ENCODE results near the gene ZNF219.
"Not testable (repeated sequence)": the region's sequence is repeated elsewhere in the genome, so short reads cannot be mapped to it uniquely, and the experiment has no call there.

ZNF219 gene

DNA sequence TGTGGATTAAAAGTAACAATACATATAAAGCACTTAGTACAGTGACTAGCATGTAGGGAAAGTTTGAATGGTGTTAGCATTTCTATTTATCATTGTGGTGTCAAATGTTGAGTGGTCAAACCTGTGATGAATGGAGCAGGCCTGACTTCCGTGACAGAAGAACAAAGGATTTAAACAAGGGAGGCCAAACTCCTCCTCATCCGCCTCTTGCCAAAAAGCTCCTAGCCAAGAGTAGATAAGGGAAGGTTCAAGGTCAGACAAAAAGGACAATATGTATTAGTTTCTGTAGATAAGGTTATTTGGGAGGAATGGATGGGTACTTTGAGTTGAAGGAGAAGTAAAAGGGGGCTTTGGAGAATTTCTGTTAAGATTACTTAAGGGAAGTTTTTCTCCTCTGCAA is 49.8 kb downstream of the ZNF219 start:
- H3K27me3 ChIP-seq (ENCODE audit: insufficient read depth, low read length), result no peaks in the 10 kb centered on the region
- no peaks in the 10 kb centered on the region for H3K36me3 ChIP-seq (ENCODE audit: insufficient read depth, low read depth, low read length)
- no peak overlapping the region for H3K9ac ChIP-seq (ENCODE audit: low read depth, low read length)
- no peak overlapping the region for H3K27ac ChIP-seq (ENCODE audit: low read length)
- H3K9me3 ChIP-seq (ENCODE audit: insufficient read depth, low read depth, low read length), result no peaks in the 10 kb centered on the region
- H3K4me1 ChIP-seq (ENCODE audit: insufficient read depth, low read length), result no peaks in the 10 kb centered on the region
- H3K4me3 ChIP-seq (ENCODE audit: low read length), result no peak overlapping the region

GRCh38 chr14:21047378-21047781 is 51.1 kb downstream of the ZNF219 start:
- Histone ChIP-seq H3K27ac (ENCODE audit: low read length) (no peak overlapping the region), H3K4me1 (ENCODE audit: insufficient read depth, low read length) (no peaks in the 10 kb centered on the region), H3K27me3 (ENCODE audit: insufficient read depth, low read length) (no peaks in the 10 kb centered on the region), H3K9me3 (ENCODE audit: insufficient read depth, low read depth, low read length) (no peaks in the 10 kb centered on the region), H3K9ac (ENCODE audit: low read depth, low read length) (no peak overlapping the region), H3K4me3 (ENCODE audit: low read length) (no peak overlapping the region), H3K36me3 (ENCODE audit: insufficient read depth, low read depth, low read length) (no peaks in the 10 kb centered on the region)

- H3K36me3 ChIP-seq (ENCODE audit: insufficient read depth, low read depth, low read length), result no peaks in the 10 kb centered on the region
- H3K4me1 ChIP-seq (ENCODE audit: insufficient read depth, low read length), result peaks cover 9% of the 10 kb centered on the region; the same call in 1 of the 2 replicates
- no peaks in the 10 kb centered on the region for H3K27me3 ChIP-seq (ENCODE audit: insufficient read depth, low read length)
- H3K27ac ChIP-seq (ENCODE audit: low read length), result no peak overlapping the region
- no peak overlapping the region for H3K4me3 ChIP-seq (ENCODE audit: low read length)
- H3K9me3 ChIP-seq (ENCODE audit: insufficient read depth, low read depth, low read length), result no peaks in the 10 kb centered on the region
- no peak overlapping the region for H3K9ac ChIP-seq (ENCODE audit: low read depth, low read length)
These were observed 54.4 kb downstream of the ZNF219 start for GRCh38 chr14:21043974-21044618.

GRCh38 chr14:21043387-21043973 is 55.0 kb downstream of the ZNF219 start:
- Histone ChIP-seq H3K9ac (ENCODE audit: low read depth, low read length) (no peak overlapping the region), H3K4me3 (ENCODE audit: low read length) (no peak overlapping the region), H3K36me3 (ENCODE audit: insufficient read depth, low read depth, low read length) (no peaks in the 10 kb centered on the region), H3K9me3 (ENCODE audit: insufficient read depth, low read depth, low read length) (no peaks in the 10 kb centered on the region), H3K27ac (ENCODE audit: low read length) (no peak overlapping the region), H3K4me1 (ENCODE audit: insufficient read depth, low read length) (peaks cover 15% of the 10 kb centered on the region; the same call in 1 of the 2 replicates), H3K27me3 (ENCODE audit: insufficient read depth, low read length) (no peaks in the 10 kb centered on the region)

GRCh38 chr14:21042918-21043317 is 55.5 kb downstream of the ZNF219 start:
- Histone ChIP-seq H3K4me3 (ENCODE audit: low read length) (no peak overlapping the region), H3K27ac (ENCODE audit: low read length) (no peak overlapping the region), H3K36me3 (ENCODE audit: insufficient read depth, low read depth, low read length) (no peaks in the 10 kb centered on the region), H3K4me1 (ENCODE audit: insufficient read depth, low read length) (peaks cover 15% of the 10 kb centered on the region; the same call in 1 of the 2 replicates), H3K9me3 (ENCODE audit: insufficient read depth, low read depth, low read length) (no peaks in the 10 kb centered on the region), H3K27me3 (ENCODE audit: insufficient read depth, low read length) (no peaks in the 10 kb centered on the region), H3K9ac (ENCODE audit: low read depth, low read length) (no peak overlapping the region)

GRCh38 chr14:21041676-21042433 is 56.6 kb downstream of the ZNF219 start, which contains the start of gene RNASE7:
Gene RNASE7 (plus strand): TSS chr14:21042362. CDS start chr14:21042993, 631 bp downstream.
- Histone ChIP-seq H3K36me3 (ENCODE audit: insufficient read depth, low read depth, low read length) (no peaks in the 10 kb centered on the region), H3K4me1 (ENCODE audit: insufficient read depth, low read length) (peaks cover 15% of the 10 kb centered on the region; the same call in 1 of the 2 replicates), H3K27me3 (ENCODE audit: insufficient read depth, low read length) (no peaks in the 10 kb centered on the region), H3K9ac (ENCODE audit: low read depth, low read length) (no peak within 1 kb of the TSS), H3K9me3 (ENCODE audit: insufficient read depth, low read depth, low read length) (no peaks in the 10 kb centered on the region), H3K27ac (ENCODE audit: low read length) (no peak within 1 kb of the TSS), H3K4me3 (ENCODE audit: low read length) (no peak within 1 kb of the TSS)

DNA sequence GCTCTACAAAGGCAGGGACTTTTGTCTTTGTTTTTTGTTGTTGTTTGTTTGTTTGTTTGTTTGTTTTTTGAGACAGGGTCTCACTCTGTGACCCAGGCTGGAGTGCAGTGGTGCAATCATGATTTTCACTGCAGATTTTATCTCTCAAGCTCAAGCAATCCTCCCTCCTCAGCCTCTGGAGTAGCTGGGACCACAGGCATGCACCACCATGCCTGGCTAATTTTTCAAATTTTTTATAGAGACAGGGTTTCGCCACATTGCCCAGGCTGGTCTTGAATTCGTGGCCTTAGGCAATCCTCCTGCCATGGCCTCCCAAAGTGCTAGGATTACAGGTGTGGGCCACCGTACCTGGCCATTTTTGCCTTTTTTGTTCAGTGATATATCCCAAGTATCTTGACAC is 57.5 kb downstream of the ZNF219 start:
- H3K9me3 ChIP-seq (ENCODE audit: insufficient read depth, low read depth, low read length); H3K9ac ChIP-seq (ENCODE audit: low read depth, low read length); H3K4me3 ChIP-seq (ENCODE audit: low read length); H3K27ac ChIP-seq (ENCODE audit: low read length); H3K27me3 ChIP-seq (ENCODE audit: insufficient read depth, low read length); H3K36me3 ChIP-seq (ENCODE audit: insufficient read depth, low read depth, low read length): not testable (repeated sequence)
- peaks cover 15% of the 10 kb centered on the region; the same call in 1 of the 2 replicates for H3K4me1 ChIP-seq (ENCODE audit: insufficient read depth, low read length)

- Histone ChIP-seq H3K4me3 (ENCODE audit: low read length) (no peak overlapping the region), H3K9ac (ENCODE audit: low read depth, low read length) (no peak overlapping the region), H3K4me1 (ENCODE audit: insufficient read depth, low read length) (peaks cover 15% of the 10 kb centered on the region; the same call in 1 of the 2 replicates), H3K27ac (ENCODE audit: low read length) (no peak overlapping the region), H3K9me3 (ENCODE audit: insufficient read depth, low read depth, low read length) (no peaks in the 10 kb centered on the region), H3K27me3 (ENCODE audit: insufficient read depth, low read length) (no peaks in the 10 kb centered on the region), H3K36me3 (ENCODE audit: insufficient read depth, low read depth, low read length) (no peaks in the 10 kb centered on the region)
These were observed 58.0 kb downstream of the ZNF219 start for GRCh38 chr14:21040370-21040925.
